ENCODE data around the gene BCDIN3D. TPM values are rescaled to one million over a fixed set of nuclear protein-coding genes. Genes with fewer than 3 reads are reported as not detected.

The BCDIN3D gene
- total and polyA plus RNA-seq, 10 of the 15 experiments (the other 5 are each of a cell fraction or from before 2014, with no cell fraction given): 3.7 to 7.2 (median 6.4) TPM

DNA sequence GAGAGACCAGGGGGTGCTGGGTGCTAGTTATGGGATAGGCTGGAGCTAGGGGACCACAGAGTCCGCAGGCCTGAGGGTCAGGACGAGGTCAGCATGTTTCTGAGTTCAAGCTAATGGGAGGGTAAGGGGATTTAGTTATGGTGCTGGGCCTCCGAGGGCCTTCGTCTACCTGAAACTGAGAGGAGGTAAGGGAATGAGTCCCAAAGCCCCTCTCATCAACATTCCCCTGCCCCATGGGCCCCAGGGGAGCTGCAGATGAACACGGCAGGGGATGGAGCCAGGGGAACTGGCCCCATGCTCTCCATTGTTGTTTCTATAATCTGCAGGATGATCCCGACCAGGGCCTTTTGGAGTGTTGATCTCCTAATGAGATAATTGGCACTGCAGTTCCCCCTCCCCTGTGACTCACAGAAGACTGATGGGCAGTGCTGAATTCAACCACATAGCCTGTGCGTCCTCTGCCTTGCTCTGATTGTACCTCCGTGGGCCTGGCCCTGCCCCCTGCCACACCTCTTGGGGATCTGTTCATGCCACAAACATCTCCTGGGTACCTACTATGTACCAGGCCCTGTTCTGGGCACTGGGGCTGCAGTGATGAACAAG lies 39.4 kb upstream of the BCDIN3D start (continued):
- TF ChIP-seq, protein P1, sequence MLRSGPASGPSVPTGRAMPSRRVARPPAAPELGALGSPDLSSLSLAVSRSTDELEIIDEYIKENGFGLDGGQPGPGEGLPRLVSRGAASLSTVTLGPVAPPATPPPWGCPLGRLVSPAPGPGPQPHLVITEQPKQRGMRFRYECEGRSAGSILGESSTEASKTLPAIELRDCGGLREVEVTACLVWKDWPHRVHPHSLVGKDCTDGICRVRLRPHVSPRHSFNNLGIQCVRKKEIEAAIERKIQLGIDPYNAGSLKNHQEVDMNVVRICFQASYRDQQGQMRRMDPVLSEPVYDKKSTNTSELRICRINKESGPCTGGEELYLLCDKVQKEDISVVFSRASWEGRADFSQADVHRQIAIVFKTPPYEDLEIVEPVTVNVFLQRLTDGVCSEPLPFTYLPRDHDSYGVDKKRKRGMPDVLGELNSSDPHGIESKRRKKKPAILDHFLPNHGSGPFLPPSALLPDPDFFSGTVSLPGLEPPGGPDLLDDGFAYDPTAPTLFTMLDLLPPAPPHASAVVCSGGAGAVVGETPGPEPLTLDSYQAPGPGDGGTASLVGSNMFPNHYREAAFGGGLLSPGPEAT (IDR thresholded peaks at IDR 0.05; ENCODE audit: low read depth): no peak
- TF ChIP-seq CHD4 (IDR thresholded peaks at IDR 0.05) (no peak), GABPA (IDR thresholded peaks at IDR 0.05; ENCODE audit: low read depth) (no peak), FOXM1 (IDR thresholded peaks at IDR 0.05; ENCODE audit: low read depth, low read length) (no peak), ZNF384 (IDR thresholded peaks at IDR 0.05; ENCODE audit: borderline replicate concordance, low read depth, low read length) (no peak), ZSCAN29 (IDR thresholded peaks at IDR 0.05) (no peak), POLR2A (IDR thresholded peaks at IDR 0.05; ENCODE audit: low read depth, low read length) (no peak), ATF7 (IDR thresholded peaks at IDR 0.05; ENCODE audit: low read depth) (no peak), WRNIP1 (IDR thresholded peaks at IDR 0.05; ENCODE audit: borderline replicate concordance, low read depth, low read length) (no peak)
- TF ChIP-seq, protein P2, sequence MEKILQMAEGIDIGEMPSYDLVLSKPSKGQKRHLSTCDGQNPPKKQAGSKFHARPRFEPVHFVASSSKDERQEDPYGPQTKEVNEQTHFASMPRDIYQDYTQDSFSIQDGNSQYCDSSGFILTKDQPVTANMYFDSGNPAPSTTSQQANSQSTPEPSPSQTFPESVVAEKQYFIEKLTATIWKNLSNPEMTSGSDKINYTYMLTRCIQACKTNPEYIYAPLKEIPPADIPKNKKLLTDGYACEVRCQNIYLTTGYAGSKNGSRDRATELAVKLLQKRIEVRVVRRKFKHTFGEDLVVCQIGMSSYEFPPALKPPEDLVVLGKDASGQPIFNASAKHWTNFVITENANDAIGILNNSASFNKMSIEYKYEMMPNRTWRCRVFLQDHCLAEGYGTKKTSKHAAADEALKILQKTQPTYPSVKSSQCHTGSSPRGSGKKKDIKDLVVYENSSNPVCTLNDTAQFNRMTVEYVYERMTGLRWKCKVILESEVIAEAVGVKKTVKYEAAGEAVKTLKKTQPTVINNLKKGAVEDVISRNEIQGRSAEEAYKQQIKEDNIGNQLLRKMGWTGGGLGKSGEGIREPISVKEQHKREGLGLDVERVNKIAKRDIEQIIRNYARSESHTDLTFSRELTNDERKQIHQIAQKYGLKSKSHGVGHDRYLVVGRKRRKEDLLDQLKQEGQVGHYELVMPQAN (conservative IDR thresholded peaks at IDR 0.05): no peak
